GM18868 (cell line): ENCODE measurements around the gene SORCS3.

Experiments
- ATAC-seq: cut with Tn5 transposase; IDR thresholded peaks from one replicate; pipeline ENCODE4 v1.9.1; 2021; ENCODE audit warnings: mild to moderate bottlenecking, moderate library complexity; ENCODE audit not compliant: unreplicated experiment

SORCS3 gene

GRCh38 chr10:104767282-104767681 is 126.2 kb downstream of the SORCS3 start:
- ATAC-seq, result no peak

GRCh38 chr10:104767745-104768144 is 126.7 kb downstream of the SORCS3 start:
- ATAC-seq, result peak; percentile 36

DNA sequence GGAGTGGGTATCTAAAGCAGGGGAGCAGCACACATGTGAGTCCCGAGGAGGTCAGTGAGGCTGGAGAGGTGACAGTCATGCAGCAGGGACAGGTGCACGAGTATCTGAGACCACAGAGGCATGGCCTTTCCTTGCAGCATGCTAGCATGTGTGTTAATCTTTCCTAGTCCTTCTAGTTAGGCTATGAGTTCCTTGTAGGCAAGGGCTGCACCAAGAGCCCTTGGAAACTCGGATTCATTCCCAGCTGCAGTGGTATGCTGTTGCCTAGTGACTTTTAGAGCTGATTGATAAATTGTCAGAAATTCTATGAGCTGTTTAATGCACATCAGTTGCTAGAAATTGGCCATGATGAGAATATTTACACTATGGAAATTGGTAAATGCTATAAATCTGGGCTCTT is 132.0 kb downstream of the SORCS3 start:
- no peak for ATAC-seq

- no peak for ATAC-seq
Measured at GRCh38 chr10:104774234-104774633, 133.1 kb downstream of the SORCS3 start.

- ATAC-seq, result peak; percentile 56
Measured at GRCh38 chr10:104777086-104777799, 136.2 kb downstream of the SORCS3 start.

- ATAC-seq, result no peak
Measured at GRCh38 chr10:104778371-104778770, 137.3 kb downstream of the SORCS3 start.

DNA sequence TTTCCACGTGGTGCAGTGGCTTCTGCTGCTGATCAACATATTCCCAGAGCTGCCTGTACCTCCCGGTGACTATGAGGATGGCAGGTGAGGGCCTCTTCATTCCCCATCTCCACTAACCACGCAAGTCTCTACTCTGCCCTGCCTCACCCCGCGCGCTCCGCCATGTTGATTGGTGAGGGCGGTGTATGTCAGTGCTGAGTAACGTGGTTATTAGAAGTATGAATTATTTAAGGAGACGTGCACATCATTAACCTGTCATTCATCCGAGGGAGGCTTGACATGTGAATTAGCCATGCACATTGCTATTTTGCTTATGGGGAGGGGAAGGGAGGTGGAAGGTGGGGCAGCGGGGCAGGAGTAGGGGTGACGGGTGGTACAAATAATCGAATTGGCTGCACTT is 138.6 kb downstream of the SORCS3 start:
- no peak for ATAC-seq

- ATAC-seq, result no peak
Measured at GRCh38 chr10:104780165-104780564, 139.1 kb downstream of the SORCS3 start.

- no peak for ATAC-seq
Measured at GRCh38 chr10:104780946-104781595, 140.0 kb downstream of the SORCS3 start.

- ATAC-seq, result no peak
Measured at GRCh38 chr10:104784452-104784851, 143.4 kb downstream of the SORCS3 start.

- no peak for ATAC-seq
Measured at GRCh38 chr10:104791471-104791870, 150.4 kb downstream of the SORCS3 start.

DNA sequence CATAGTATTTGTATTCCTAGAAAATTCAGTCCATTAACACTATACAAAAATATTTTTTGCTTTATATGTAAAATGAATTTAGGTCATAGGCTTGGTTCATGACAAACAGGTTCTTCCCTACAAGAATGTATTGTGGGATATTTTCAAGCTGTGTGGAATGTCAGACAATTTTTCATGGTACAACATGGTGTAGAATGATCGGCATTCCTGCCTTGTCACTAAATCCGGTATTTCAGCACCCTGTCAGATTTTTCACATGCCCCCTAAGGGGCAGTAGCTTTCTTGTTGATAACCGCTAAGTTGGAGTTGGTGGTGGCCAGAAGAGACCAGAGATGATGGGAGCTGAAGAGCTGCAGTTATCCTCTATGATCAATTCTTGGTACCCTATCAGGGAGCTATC is 154.3 kb downstream of the SORCS3 start:
- no peak for ATAC-seq

GRCh38 chr10:104796823-104797222 is 155.7 kb downstream of the SORCS3 start:
- ATAC-seq, result no peak

GRCh38 chr10:104802941-104803340 is 161.9 kb downstream of the SORCS3 start:
- no peak for ATAC-seq

DNA sequence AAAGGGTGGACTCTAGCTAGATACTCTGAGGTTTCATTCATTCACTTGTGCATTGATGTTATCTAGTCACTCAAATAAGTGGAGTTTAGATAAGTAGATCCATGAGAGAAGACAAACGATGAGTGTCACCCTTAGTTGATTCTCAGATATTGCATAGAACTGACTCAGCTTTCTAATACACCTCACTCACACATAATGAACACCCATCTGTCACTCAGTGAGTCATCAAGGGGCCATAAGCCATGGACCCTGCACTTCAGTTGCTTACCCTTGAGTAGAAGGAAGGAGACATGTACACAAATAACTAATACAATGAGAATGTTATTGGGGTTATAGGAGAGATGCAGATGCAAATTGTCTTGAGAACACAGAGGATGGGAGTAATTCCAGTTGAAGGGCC is 163.8 kb downstream of the SORCS3 start:
- ATAC-seq, result peak; percentile 31

- ATAC-seq, result no peak
Measured at GRCh38 chr10:104806801-104807200, 165.7 kb downstream of the SORCS3 start.

DNA sequence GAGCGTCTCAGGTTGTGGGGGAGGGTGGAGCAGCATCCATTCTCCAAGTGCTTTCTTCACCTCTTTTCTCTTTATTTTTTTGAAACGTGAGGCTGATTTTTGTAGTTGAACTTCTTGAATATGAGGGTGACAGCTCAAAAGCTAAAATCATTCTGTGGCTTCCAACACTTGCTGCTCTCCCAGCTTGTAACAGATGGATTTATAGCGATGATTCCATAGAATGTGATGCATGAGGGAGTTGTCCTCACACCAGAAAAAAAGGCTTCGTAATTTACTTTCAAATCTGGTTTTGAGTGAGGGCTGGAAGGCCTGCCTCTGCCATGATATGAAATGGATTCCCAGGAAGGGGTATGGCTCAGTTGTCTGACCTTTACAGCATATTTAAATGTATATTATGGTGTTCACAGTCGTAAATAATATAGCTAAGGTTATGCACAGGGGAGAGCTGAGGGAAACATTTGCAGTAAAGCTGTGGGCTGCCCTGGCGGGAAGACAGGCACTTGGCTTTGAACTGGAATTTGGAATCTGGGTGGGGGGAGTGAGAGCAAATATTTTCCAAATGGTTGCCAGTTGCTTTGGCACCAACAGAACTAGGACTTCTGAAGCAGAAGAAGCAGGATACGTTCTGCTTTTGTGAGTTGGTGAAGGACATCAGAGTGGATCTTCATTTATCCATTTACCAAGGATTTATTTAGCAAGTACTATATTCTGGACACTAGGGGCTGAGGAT is 166.7 kb downstream of the SORCS3 start:
- ATAC-seq, result no peak

- peak; percentile 74 for ATAC-seq
Measured at GRCh38 chr10:104809288-104810090, 168.4 kb downstream of the SORCS3 start.

- ATAC-seq, result no peak
Measured at GRCh38 chr10:104811166-104811565, 170.1 kb downstream of the SORCS3 start.

GRCh38 chr10:104816501-104816900 is 175.4 kb downstream of the SORCS3 start:
- ATAC-seq, result no peak

GRCh38 chr10:104819731-104820130 is 178.6 kb downstream of the SORCS3 start:
- peak; percentile 46 for ATAC-seq
